AG09309 (cell line): ENCODE results near the gene CHDH.
A peak's percentile ranks its signal among the peaks of the same experiment; 100 is the strongest.

Experiments used
- DNase-seq: peaks from one replicate; pipeline ENCODE4 v3.0.0-alpha.2; 2010; ENCODE audit warnings: low read depth
- H3K4me3 ChIP-seq: 2 replicates; pipeline ENCODE4 v1.5.1; 2011; ENCODE audit warnings: mild to moderate bottlenecking, low read depth, low read length, moderate library complexity; ENCODE audit not compliant: control insufficient read depth
- TF ChIP-seq, protein P1 (sequence below): IDR thresholded peaks from 2 replicates; pipeline ENCODE4 v1.5.1; 2011; ENCODE audit warnings: mild to moderate bottlenecking, low read depth, low read length, inconsistent platforms; ENCODE audit not compliant: insufficient read depth, control insufficient read depth; ENCODE audit errors: missing control alignments

Gene CHDH

GRCh38 chr3:53816425-53816824 lies 29.8 kb downstream of the CHDH start:
- H3K4me3 ChIP-seq = no peak overlapping the region
- TF ChIP-seq, protein P1, sequence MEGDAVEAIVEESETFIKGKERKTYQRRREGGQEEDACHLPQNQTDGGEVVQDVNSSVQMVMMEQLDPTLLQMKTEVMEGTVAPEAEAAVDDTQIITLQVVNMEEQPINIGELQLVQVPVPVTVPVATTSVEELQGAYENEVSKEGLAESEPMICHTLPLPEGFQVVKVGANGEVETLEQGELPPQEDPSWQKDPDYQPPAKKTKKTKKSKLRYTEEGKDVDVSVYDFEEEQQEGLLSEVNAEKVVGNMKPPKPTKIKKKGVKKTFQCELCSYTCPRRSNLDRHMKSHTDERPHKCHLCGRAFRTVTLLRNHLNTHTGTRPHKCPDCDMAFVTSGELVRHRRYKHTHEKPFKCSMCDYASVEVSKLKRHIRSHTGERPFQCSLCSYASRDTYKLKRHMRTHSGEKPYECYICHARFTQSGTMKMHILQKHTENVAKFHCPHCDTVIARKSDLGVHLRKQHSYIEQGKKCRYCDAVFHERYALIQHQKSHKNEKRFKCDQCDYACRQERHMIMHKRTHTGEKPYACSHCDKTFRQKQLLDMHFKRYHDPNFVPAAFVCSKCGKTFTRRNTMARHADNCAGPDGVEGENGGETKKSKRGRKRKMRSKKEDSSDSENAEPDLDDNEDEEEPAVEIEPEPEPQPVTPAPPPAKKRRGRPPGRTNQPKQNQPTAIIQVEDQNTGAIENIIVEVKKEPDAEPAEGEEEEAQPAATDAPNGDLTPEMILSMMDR = no peak
- no peak for DNase-seq

- TF ChIP-seq, protein P1 = no peak
- H3K4me3 ChIP-seq = no peak overlapping the region
- DNase-seq = no peak
Measured at GRCh38 chr3:53815651-53816050, 30.6 kb downstream of the CHDH start.

GRCh38 chr3:53815067-53815466 lies 31.2 kb downstream of the CHDH start:
- TF ChIP-seq, protein P1 = no peak
- H3K4me3 ChIP-seq = no peak overlapping the region

GRCh38 chr3:53813876-53814275 lies 32.3 kb downstream of the CHDH start:
- no peak overlapping the region for H3K4me3 ChIP-seq
- DNase-seq = no peak
- TF ChIP-seq, protein P1 = no peak

More at GRCh38 chr3:53815067-53815466, 31.2 kb downstream of the CHDH start:
- no peak for DNase-seq

GRCh38 chr3:53813229-53813628 lies 33.0 kb downstream of the CHDH start:
- TF ChIP-seq, protein P1 = no peak
- no peak overlapping the region for H3K4me3 ChIP-seq

GRCh38 chr3:53812434-53812833 lies 33.8 kb downstream of the CHDH start:
- H3K4me3 ChIP-seq = no peak overlapping the region
- no peak for DNase-seq
- TF ChIP-seq, protein P1 = peak; percentile 35

More at GRCh38 chr3:53813229-53813628, 33.0 kb downstream of the CHDH start:
- no peak for DNase-seq
